Spinal cord (tissue), 4 donors: Measurements from ENCODE around the gene CHIA. TPM values are rescaled to one million over a fixed set of nuclear protein-coding genes. Genes with fewer than 3 reads are reported as not detected.

Source experiments
- polyA plus RNA-seq, 2 donors: library from polyadenylated mRNA; unstranded; fragments of 120-200 nt; gene quantifications; one replicate each; pipeline ENCODE4 v1.2.1, GENCODE V29; 2013; ENCODE audit not compliant: insufficient read length in 2 of 2
- small RNA-seq: library from RNA; depleted of rRNA; stranded (forward); fragments of <200 nt; gene quantifications from one replicate; pipeline ENCODE3, GENCODE V24; 2014; ENCODE audit warnings: low replicate concordance
- total RNA-seq, 2 donors: library from RNA; depleted of rRNA in 1 of 2; stranded (reverse); fragments of 120-200 nt in 1 of 2; fragments of >200 nt in 1 of 2; gene quantifications; one replicate each; pipeline versions ENCODE4 v1.2.3 to v1.2.4, GENCODE V29; 2013 to 2014

The CHIA gene
- total and polyA plus RNA-seq, 4 donors, result not detected

Small RNAs within 50 kb of the gene (small RNA-seq; reads per million reads assigned to genes)
- gene AL356387.2, result not detected

Other genes starting within 250 kb of the CHIA start
- 10 to 100 TPM; 49.5 to 70.2 TPM for gene DRAM2, start 150.8 kb upstream of the CHIA start, total RNA-seq
- 10 to 100 TPM; 40.2 to 41.7 TPM for gene DRAM2, start 150.8 kb upstream of the CHIA start, polyA plus RNA-seq
- gene CEPT1, start 150.6 kb upstream of the CHIA start, total RNA-seq, result 10 to 100 TPM; 50.5 to 69.5 TPM
- gene CEPT1, start 150.6 kb upstream of the CHIA start, polyA plus RNA-seq, result 10 to 100 TPM; 36.9 to 37.3 TPM
- gene DENND2D, start 90.2 kb upstream of the CHIA start, total RNA-seq, result 10 to 100 TPM in 1 of 2 donors, 1 to 10 TPM in 1; 7.1 to 10.3 TPM
- gene DENND2D, start 90.2 kb upstream of the CHIA start, polyA plus RNA-seq, result 1 to 10 TPM; 1.9 to 3.7 TPM
- under 1 TPM; 0.89 to 0.94 TPM for gene CHI3L2, start 63.1 kb upstream of the CHIA start, total RNA-seq
- gene CHI3L2, start 63.1 kb upstream of the CHIA start, polyA plus RNA-seq, result under 1 TPM in 1 of 2 donors, not detected in 1; 0.47 TPM
- gene OVGP1, start 136.9 kb downstream of the CHIA start, total RNA-seq, result 1 to 10 TPM; 2.9 to 3.0 TPM
- gene OVGP1, start 136.9 kb downstream of the CHIA start, polyA plus RNA-seq, result 1 to 10 TPM; 4.9 to 9.9 TPM
- 10 to 100 TPM; 20.1 to 27.3 TPM for gene WDR77, start 158.4 kb downstream of the CHIA start, total RNA-seq
- gene WDR77, start 158.4 kb downstream of the CHIA start, polyA plus RNA-seq, result 10 to 100 TPM; 41.2 to 47.5 TPM
- gene ATP5PB, start 158.6 kb downstream of the CHIA start, total RNA-seq, result 100 to 1,000 TPM; 344 to 409 TPM
- 100 to 1,000 TPM; 333 to 365 TPM for gene ATP5PB, start 158.6 kb downstream of the CHIA start, polyA plus RNA-seq
- gene C1orf162, start 183.1 kb downstream of the CHIA start, total RNA-seq, result 1 to 10 TPM; 2.9 to 3.7 TPM
- gene C1orf162, start 183.1 kb downstream of the CHIA start, polyA plus RNA-seq, result 1 to 10 TPM; 5.5 to 6.2 TPM
- gene ADORA3, start 212.8 kb downstream of the CHIA start, total RNA-seq, result 10 to 100 TPM in 1 of 2 donors, 1 to 10 TPM in 1; 7.2 to 11.1 TPM
- gene ADORA3, start 212.8 kb downstream of the CHIA start, polyA plus RNA-seq, result 10 to 100 TPM; 10.4 to 14.5 TPM
- gene TMIGD3, start 212.8 kb downstream of the CHIA start, total RNA-seq, result 1 to 10 TPM; 2.4 to 9.5 TPM
- gene TMIGD3, start 212.8 kb downstream of the CHIA start, polyA plus RNA-seq, result 1 to 10 TPM; 5.8 to 6.0 TPM